ENCODE results near the gene F2.

Gene F2

GRCh38 chr11:46695345-46696211 lies 23.4 kb upstream of the F2 start:
- TF ChIP-seq CTCF (conservative IDR thresholded peaks at IDR 0.05; ENCODE audit: low read depth, low read length) = no peak
- no peak for DNase-seq (ENCODE audit: low read depth)
- H3K4me3 ChIP-seq (ENCODE audit: low read depth, low read length) = no peak overlapping the region

- DNase-seq (ENCODE audit: low read depth) = no peak
- no peak overlapping the region for H3K4me3 ChIP-seq (ENCODE audit: low read depth, low read length)
- TF ChIP-seq CTCF (conservative IDR thresholded peaks at IDR 0.05; ENCODE audit: low read depth, low read length) = no peak
Observed at GRCh38 chr11:46696212-46696558, 22.8 kb upstream of the F2 start.

GRCh38 chr11:46697303-46697702 lies 21.7 kb upstream of the F2 start:
- no peak for TF ChIP-seq CTCF (conservative IDR thresholded peaks at IDR 0.05; ENCODE audit: low read depth, low read length)
- no peak overlapping the region for H3K4me3 ChIP-seq (ENCODE audit: low read depth, low read length)
- peak; percentile 39 for DNase-seq (ENCODE audit: low read depth)

- TF ChIP-seq CTCF (conservative IDR thresholded peaks at IDR 0.05; ENCODE audit: low read depth, low read length) = no peak
- no peak overlapping the region for H3K4me3 ChIP-seq (ENCODE audit: low read depth, low read length)
- DNase-seq (ENCODE audit: low read depth) = no peak
Observed at GRCh38 chr11:46697723-46698122, 21.3 kb upstream of the F2 start.

- DNase-seq (ENCODE audit: low read depth) = no peak
- H3K4me3 ChIP-seq (ENCODE audit: low read depth, low read length) = peak overlapping the region; percentile 16
- no peak for TF ChIP-seq CTCF (conservative IDR thresholded peaks at IDR 0.05; ENCODE audit: low read depth, low read length)
Observed at GRCh38 chr11:46698597-46698996, 20.4 kb upstream of the F2 start.

GRCh38 chr11:46700241-46701077 lies 18.6 kb upstream of the F2 start, which contains the start of the genes ARHGAP1 and ZNF408:
Gene ARHGAP1 (minus strand): TSS chr11:46700619. CDS start chr11:46696107, 4,512 bp downstream.
Gene ZNF408 (plus strand): TSS chr11:46701031. CDS start chr11:46701048, 17 bp downstream.
- peak; percentile 99 for DNase-seq (ENCODE audit: low read depth)
- TF ChIP-seq CTCF (conservative IDR thresholded peaks at IDR 0.05; ENCODE audit: low read depth, low read length) = no peak
- peak within 1 kb of the TSS; percentile 96 for H3K4me3 ChIP-seq (ENCODE audit: low read depth, low read length)

Data from choroid plexus epithelial cell (primary cell).